Aorta (tissue), 5 donors: Measurements from ENCODE around the gene PADI6. TPM values are rescaled to one million over a fixed set of nuclear protein-coding genes. Genes with fewer than 3 reads are reported as not detected.
A peak's percentile ranks its signal among the peaks of the same experiment; 100 is the strongest.

Experiments used
- ATAC-seq: fragments of 200-7000 bp; cut with Tn5 transposase; one replicate; pipeline ENCODE4 v1.9.1; 2022; ENCODE audit warnings: moderate library complexity; ENCODE audit not compliant: low FRiP score
- DNase-seq, 2 donors: peaks; one replicate each; pipeline ENCODE4 v3.0.0-alpha.2; 2020
- H3K27ac ChIP-seq, 2 donors: one replicate each; pipeline ENCODE4 v1.5.1; 2013; ENCODE audit warnings: low read length in 2 of 2, mild to moderate bottlenecking in 2 of 2, moderate library complexity in 2 of 2, control low read depth in 1 of 2, inconsistent platforms in 1 of 2, low read depth in 1 of 2
- H3K27me3 ChIP-seq, 2 donors: one replicate each; pipeline ENCODE4 v1.6.1; 2013; ENCODE audit warnings: control low read depth in 1 of 2, low read length in 1 of 2, mild to moderate bottlenecking in 1 of 2, moderate library complexity in 1 of 2; ENCODE audit not compliant: insufficient read depth in 2 of 2, control insufficient read depth in 1 of 2
- H3K36me3 ChIP-seq, 2 donors: one replicate each; pipeline ENCODE4 v1.6.1; 2013; ENCODE audit warnings: control low read depth in 1 of 2, low read length in 1 of 2, mild to moderate bottlenecking in 1 of 2; ENCODE audit not compliant: insufficient read depth in 2 of 2, control insufficient read depth in 1 of 2
- H3K4me1 ChIP-seq, 2 donors: one replicate each; pipeline ENCODE4 v1.6.1; 2013; ENCODE audit warnings: low read length in 2 of 2, control low read depth in 1 of 2, mild to moderate bottlenecking in 1 of 2, moderate library complexity in 1 of 2; ENCODE audit not compliant: insufficient read depth in 2 of 2, control insufficient read depth in 1 of 2
- H3K4me3 ChIP-seq, 2 donors: one replicate each; pipeline ENCODE4 v1.5.1; 2013; ENCODE audit warnings: low read length in 2 of 2, control low read depth in 1 of 2, mild to moderate bottlenecking in 1 of 2
- H3K9me3 ChIP-seq: one replicate; pipeline ENCODE4 v1.6.1; 2013; ENCODE audit warnings: mild to moderate bottlenecking, low read length; ENCODE audit not compliant: control insufficient read depth
- WGBS, 2 donors: extraction: QIAGEN DNeasy Blood & Tissue Kit; methylation state at CpG; one replicate each; pipeline ENCODE4 v1.1.7; 2013; 5-methylcytosine and 5-hydroxymethylcytosine counted together
- intact Hi-C, 2 donors: fragments of 100-400 bp; cut with DNase I; formaldehyde crosslinking; loops; one replicate each; pipeline versions ENCODE4 v1.14.2 to v1.15.0; 2022
- polyA plus RNA-seq, 2 donors: library from polyadenylated mRNA; stranded (reverse); fragments of 200-250 nt; gene quantifications; one replicate each; pipeline ENCODE4 v1.2.3, GENCODE V29; 2013
- total RNA-seq, 2 donors: library from RNA; stranded (reverse); fragmentation: NEBNext Ultra II Directional; extraction: Animal tissue kit (Norgen Biotek cat#: 25700); gene quantifications; one replicate each; pipeline ENCODE4 v1.2.1, GENCODE V29; 2021
- donor health status: healthy with polysubstance abuse.
- donor health status: Bipolar disorder and iron deficiency.
- donor health status: DM: no; HTN: no; CAD: no.
- donor health status: DM: no; HTN: no; CAD: no.
- donor health status: DM: yes; HTN: yes; CAD: no.

PADI6 gene
- total and polyA plus RNA-seq, 4 donors: not detected

GRCh38 chr1:17439250-17440073, 67.5 kb downstream of the PADI6 start, which contains the start of gene RCC2:
Gene RCC2 (minus strand): TSS chr1:17439677. CDS start chr1:17438514, 1,163 bp downstream.
- DNase-seq: peak; percentile 81 to 90
- Histone ChIP-seq H3K27ac (peak within 1 kb of the TSS in 1 of 2 donors; percentile 70), H3K9me3 (no peaks in the 10 kb centered on the region), H3K36me3 (no peaks in the 10 kb centered on the region), H3K4me1 (no peaks in the 10 kb centered on the region), H3K27me3 (no peaks in the 10 kb centered on the region), H3K4me3 (peak within 1 kb of the TSS; percentile 84 to 99)
- intact Hi-C loops: loop anchor here in 1 of 2 donors (10.0 kb wide), 1 partner anchor 225 kb away; no protein-coding TSS in a partner anchor
- 0 to 1% methylated on average over 64 to 75 of the region's 75 CpGs for WGBS, 2 donors
- peak; percentile 83 for ATAC-seq

GRCh38 chr1:17440074-17440826, 68.3 kb downstream of the PADI6 start:
- WGBS, 2 donors: 74 to 76% methylated on average over 17 to 18 of the region's 18 CpGs
- no peak for DNase-seq
- Histone ChIP-seq H3K4me3 (peak overlapping the region; percentile 45 to 84), H3K36me3 (no peaks in the 10 kb centered on the region), H3K27ac (peak overlapping the region in 1 of 2 donors; percentile 70), H3K27me3 (no peaks in the 10 kb centered on the region), H3K4me1 (no peaks in the 10 kb centered on the region), H3K9me3 (no peaks in the 10 kb centered on the region)
- ATAC-seq: no peak
- intact Hi-C loops: no loop called here

GRCh38 chr1:17440827-17441168, 68.8 kb downstream of the PADI6 start:
- Histone ChIP-seq H3K36me3 (no peaks in the 10 kb centered on the region), H3K27me3 (no peaks in the 10 kb centered on the region), H3K9me3 (no peaks in the 10 kb centered on the region), H3K4me1 (no peaks in the 10 kb centered on the region), H3K27ac (no peak overlapping the region), H3K4me3 (no peak overlapping the region)
- 89 to 94% methylated on average over 6 of the region's 6 CpGs for WGBS, 2 donors
- intact Hi-C loops: no loop called here
- no peak for DNase-seq
- ATAC-seq: no peak

DNA sequence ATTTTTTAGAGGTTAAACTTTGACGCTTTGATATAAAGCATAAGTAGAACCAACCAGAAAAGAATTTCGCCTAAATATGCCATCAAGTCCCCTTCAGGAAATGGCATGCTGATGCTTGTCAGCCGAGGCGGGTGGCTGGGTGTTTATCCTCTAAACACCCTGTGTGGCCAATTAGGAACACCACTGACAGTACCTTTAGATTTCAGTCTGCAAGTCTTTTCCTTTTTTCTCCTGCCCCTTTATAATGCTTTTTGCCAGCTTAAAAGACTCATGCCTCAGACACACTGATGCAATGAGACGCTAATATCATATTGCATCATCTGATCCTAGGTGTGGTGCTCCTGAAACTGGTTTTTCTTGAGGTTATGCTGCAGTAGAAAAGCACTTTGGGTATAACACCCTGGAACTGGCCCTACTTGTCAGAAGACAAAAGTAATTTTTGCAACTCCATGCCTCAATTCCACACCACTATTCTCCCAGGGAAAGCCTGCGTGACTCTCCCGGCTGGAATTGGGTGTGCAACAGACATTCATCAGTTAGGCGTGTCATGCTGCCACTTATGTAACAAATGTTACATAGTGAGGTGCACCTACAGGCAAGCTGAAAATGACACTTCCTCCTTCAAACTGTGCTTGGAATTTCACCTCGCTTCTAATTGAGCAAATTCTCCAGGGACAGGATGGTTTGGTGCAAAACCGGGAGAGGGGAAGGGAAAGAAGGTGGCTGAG, 69.4 kb downstream of the PADI6 start:
- Histone ChIP-seq H3K27ac (no peak overlapping the region), H3K4me3 (no peak overlapping the region), H3K9me3 (no peaks in the 10 kb centered on the region), H3K4me1 (no peaks in the 10 kb centered on the region), H3K36me3 (no peaks in the 10 kb centered on the region), H3K27me3 (no peaks in the 10 kb centered on the region)
- ATAC-seq (no peak), DNase-seq (no peak)
- 69 to 76% methylated on average over 10 of the region's 10 CpGs for WGBS, 2 donors
- intact Hi-C loops: no loop called here

DNA sequence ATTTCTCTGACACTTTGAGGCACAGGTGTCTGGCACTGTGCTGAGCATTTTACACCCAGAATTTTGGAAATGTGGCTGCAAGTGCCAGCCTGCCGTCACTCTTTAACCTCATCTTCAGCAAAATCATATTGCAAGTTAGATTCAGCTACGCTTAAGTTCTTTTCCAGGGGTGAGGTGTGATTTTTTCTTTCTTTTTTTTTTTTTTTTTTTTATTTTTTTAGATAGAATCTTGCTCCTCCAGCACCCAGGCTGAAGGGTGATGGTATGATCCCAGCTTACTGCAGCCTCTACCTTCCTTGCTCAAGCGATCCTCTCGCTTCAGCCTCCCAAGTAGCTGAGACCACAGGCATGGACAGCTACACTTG, 70.0 kb downstream of the PADI6 start:
- ATAC-seq (no peak), DNase-seq (no peak)
- WGBS, 2 donors: 92 to 97% methylated on average over 4 of the region's 4 CpGs
- no peaks in the 10 kb centered on the region for H3K27me3 ChIP-seq
- no peaks in the 10 kb centered on the region for H3K4me1 ChIP-seq
- no peak overlapping the region for H3K4me3 ChIP-seq
- no peaks in the 10 kb centered on the region for H3K36me3 ChIP-seq
- intact Hi-C loops: no loop called here
- H3K9me3 ChIP-seq: no peaks in the 10 kb centered on the region
- H3K27ac ChIP-seq: no peak overlapping the region

DNA sequence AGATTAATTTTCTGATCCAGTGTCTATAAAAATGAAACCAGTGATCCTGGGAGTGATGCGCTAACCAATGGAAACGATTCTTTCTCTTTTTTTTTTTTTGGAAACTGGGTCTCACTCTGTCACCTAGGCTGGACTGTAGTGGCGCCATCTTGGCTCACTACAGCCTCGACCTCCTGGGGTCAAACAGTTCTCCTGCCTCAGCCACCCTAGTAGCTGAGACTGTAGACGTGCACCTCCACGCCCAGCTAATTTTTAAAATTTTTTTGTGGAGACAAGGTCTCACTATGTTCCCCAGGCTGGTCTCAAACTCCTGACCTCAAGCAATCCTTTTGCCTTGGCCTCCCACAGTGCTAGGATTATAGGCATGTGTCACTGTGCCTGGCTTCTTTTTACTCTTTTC, 70.8 kb downstream of the PADI6 start:
- Histone ChIP-seq H3K27ac (no peak overlapping the region), H3K4me3 (no peak overlapping the region), H3K36me3 (no peaks in the 10 kb centered on the region), H3K27me3 (no peaks in the 10 kb centered on the region), H3K4me1 (no peaks in the 10 kb centered on the region), H3K9me3 (no peaks in the 10 kb centered on the region)
- DNase-seq (no peak), ATAC-seq (no peak)
- intact Hi-C loops: no loop called here
- WGBS, 2 donors: 86 to 89% methylated on average over 6 of the region's 6 CpGs

DNA sequence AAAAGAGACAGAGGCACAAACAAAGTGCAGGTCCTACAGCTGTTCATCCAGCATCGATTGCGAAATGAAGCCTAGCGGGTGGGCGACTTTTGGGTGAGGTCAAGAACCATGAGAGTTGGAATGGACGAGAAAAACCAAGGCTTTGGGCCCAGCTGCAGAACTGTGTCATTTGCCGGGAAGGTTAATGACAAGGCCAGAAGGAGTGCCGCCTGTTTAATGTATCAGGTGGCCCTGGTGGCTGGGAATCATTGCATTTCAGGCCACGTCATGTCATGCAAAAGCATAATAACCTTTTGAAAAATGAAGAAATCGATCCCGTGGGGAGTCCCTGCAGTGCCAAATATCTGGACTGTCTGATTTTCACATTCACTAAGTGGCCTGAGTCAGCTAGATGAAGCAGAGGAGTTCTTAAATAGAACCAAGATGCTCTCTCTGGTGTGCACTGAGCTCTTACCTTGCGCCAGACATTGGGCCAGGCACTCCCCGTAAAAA, 75.6 kb downstream of the PADI6 start:
- Histone ChIP-seq H3K27me3 (no peaks in the 10 kb centered on the region), H3K4me3 (no peak overlapping the region), H3K27ac (no peak overlapping the region), H3K4me1 (no peaks in the 10 kb centered on the region), H3K9me3 (no peaks in the 10 kb centered on the region), H3K36me3 (no peaks in the 10 kb centered on the region)
- intact Hi-C loops: no loop called here
- DNase-seq (no peak), ATAC-seq (no peak)
- WGBS, 2 donors: 91 to 92% methylated on average over 12 of the region's 12 CpGs
